K562 (cell line): ENCODE results near the gene ASB13. TPM values are rescaled to one million over a fixed set of nuclear protein-coding genes. Genes with fewer than 3 reads are reported as not detected.

Experiments used
- ATAC-seq: fragments of 200-7000 bp; cut with Tn5 transposase; 3 replicates; pipeline ENCODE4 v1.9.1; 2020; ENCODE audit warnings: moderate library complexity
- BruUV-seq: library from RNA; stranded (reverse); fragments of 400-500 nt; replicated peaks from 2 replicates; lab custom pipeline; 2021; lab: Mats Ljungman, UMichigan
- CTCF ChIA-PET: fragments of 300-600 bp; formaldehyde crosslinking; extraction: SDS; loops from one replicate; lab custom pipeline; 2021; ENCODE audit warnings: low intra/inter-chr PET ratio; lab: Yijun Ruan, JAX
- POLR2A ChIA-PET: fragments of 300-600, 350-650 bp; sonication (Branson Sonifier 250); formaldehyde crosslinking; extraction: SDS; loops from one replicate; lab custom pipeline; 2021; ENCODE audit warnings: antibody characterized with exemption, inconsistent platforms; lab: Yijun Ruan, JAX
- DNase-seq, 4 experiments: peaks; one replicate each; pipeline versions ENCODE4 v3.0.0 to v3.0.0-alpha.2; 2011 to 2018; ENCODE audit warnings: low spot score in 3 of 4, mixed read lengths in 3 of 4; ENCODE audit errors: extremely low read depth in 1 of 4
- FAIRE-seq: peaks from 2 replicates; lab custom pipeline; 2011; peaks lifted over from hg19 to GRCh38; lab: Jason Lieb, UNC
- H2AFZ ChIP-seq: 2 replicates; pipeline ENCODE4 v1.6.0; 2011; ENCODE audit warnings: low read depth, low read length, control low read depth, inconsistent platforms
- H3K27ac ChIP-seq: fragments of 200-600 bp; 3 replicates; pipeline ENCODE4 v1.8.0; 2011; ENCODE audit warnings: low read depth, mild to moderate bottlenecking, control low read depth, inconsistent platforms, low read length, moderate library complexity, mixed read lengths; ENCODE audit errors: extremely low read depth
- H3K27me3 ChIP-seq, 2 experiments: fragments of 300-600 bp in 1 of 2; 2 replicates in 1 of 2; 3 replicates in 1 of 2; pipeline versions ENCODE4 v1.6.0 to v1.8.0; 2011; ENCODE audit warnings: inconsistent platforms in 2 of 2, low read length in 2 of 2, mild to moderate bottlenecking in 1 of 2, mixed read lengths in 1 of 2, moderate library complexity in 1 of 2; ENCODE audit not compliant: control insufficient read depth in 2 of 2, insufficient read depth in 2 of 2
- H3K36me3 ChIP-seq: fragments of 300-600 bp; 3 replicates; pipeline ENCODE4 v1.8.0; 2011; ENCODE audit warnings: mild to moderate bottlenecking, low read length, inconsistent platforms; ENCODE audit not compliant: control insufficient read depth, insufficient read depth
- H3K4me1 ChIP-seq, 2 experiments: fragments of 200-600 bp in 1 of 2; replicated peaks in 1 of 2; 2 replicates in 1 of 2; 3 replicates in 1 of 2; pipeline versions ENCODE4 v1.5.1 to v1.8.0; 2011; ENCODE audit warnings: inconsistent platforms in 2 of 2, low read length in 2 of 2, mild to moderate bottlenecking in 1 of 2, mixed read lengths in 1 of 2, moderate library complexity in 1 of 2; ENCODE audit not compliant: control insufficient read depth in 2 of 2, insufficient read depth in 2 of 2
- H3K4me2 ChIP-seq: 2 replicates; pipeline ENCODE4 v1.6.1; 2011; ENCODE audit warnings: low read length, control low read depth, inconsistent platforms, mixed read lengths; ENCODE audit not compliant: insufficient read depth
- H3K4me3 ChIP-seq: fragments of 200-600 bp; sonication (generic), shearing (Covaris generic); 2 replicates; pipeline ENCODE4 v1.5.1; 2016; ENCODE audit warnings: control low read depth, inconsistent platforms
- H3K79me2 ChIP-seq: fragments of 200-600 bp; 3 replicates; pipeline ENCODE4 v1.8.0; 2011; ENCODE audit warnings: low read length, inconsistent platforms; ENCODE audit not compliant: control insufficient read depth, insufficient read depth
- H3K9ac ChIP-seq, 2 experiments: 2 replicates each; pipeline versions ENCODE4 v1.6.0 to v1.6.1; 2011; ENCODE audit warnings: low read depth in 2 of 2, low read length in 2 of 2, control low read depth in 1 of 2, inconsistent platforms in 1 of 2, mild to moderate bottlenecking in 1 of 2, mixed read lengths in 1 of 2; ENCODE audit not compliant: insufficient read depth in 1 of 2
- H3K9me1 ChIP-seq: one replicate; pipeline ENCODE4 v1.6.0; 2011; ENCODE audit warnings: inconsistent platforms, mild to moderate bottlenecking, low read length, moderate library complexity; ENCODE audit not compliant: control insufficient read depth, insufficient read depth
- H3K9me3 ChIP-seq: replicated peaks from 2 replicates; pipeline ENCODE4 v1.5.1; 2011; ENCODE audit warnings: low read depth, low read length, inconsistent platforms; ENCODE audit not compliant: control insufficient read depth, insufficient read depth
- H4K20me1 ChIP-seq: replicated peaks from 2 replicates; pipeline ENCODE4 v1.6.1; 2011; ENCODE audit warnings: low read length, inconsistent platforms, mixed read lengths; ENCODE audit not compliant: control insufficient read depth, insufficient read depth
- JUND ChIP-seq, 2 experiments: IDR thresholded peaks; 2 replicates in 1 of 2; 3 replicates in 1 of 2; pipeline ENCODE4 v1.6.1; 2011; ENCODE audit warnings: borderline replicate concordance in 2 of 2, low read depth in 2 of 2, low read length in 2 of 2, improper control_type of control experiment in 1 of 2, missing biosample characterization in 1 of 2, missing genetic modification characterization in 1 of 2, missing genetic modification reagents in 1 of 2
- PHF8 ChIP-seq: fragments of 200-600 bp; sonication (generic); IDR thresholded peaks from 2 replicates; pipeline ENCODE4 v1.6.1; 2012; ENCODE audit warnings: mixed run types, mild to moderate bottlenecking, inconsistent platforms, low read length, moderate library complexity, borderline replicate concordance
- RAD21 ChIP-seq, 2 experiments: fragments of 250-450 bp in 1 of 2; fragments of 450-650 bp in 1 of 2; sonication (Bioruptor Pico) in 1 of 2; formaldehyde crosslinking in 1 of 2; IDR thresholded peaks in 1 of 2; conservative IDR thresholded peaks in 1 of 2; 2 replicates each; pipeline versions ENCODE4 v1.4.0 to v1.8.0; 2020 to 2022; ENCODE audit warnings: mild to moderate bottlenecking in 2 of 2, moderate library complexity in 1 of 2
- ZFX ChIP-seq: sonication (generic); formaldehyde crosslinking; IDR thresholded peaks from 2 replicates; pipeline ENCODE4 v1.8.0; 2022; ENCODE audit warnings: mild to moderate bottlenecking, missing genetic modification reagents, moderate library complexity
- WGBS: fragments of 100-300 bp; shearing (Covaris generic); methylation state at CpG from one replicate; pipeline ENCODE4 v1.1.6; 2016; ENCODE audit warnings: low coverage, mixed read lengths; ENCODE audit not compliant: insufficient coverage; ENCODE audit errors: missing lambda C conversion rate; 5-methylcytosine and 5-hydroxymethylcytosine counted together
- in situ Hi-C: fragments of 300-500 bp; cut with MboI; formaldehyde crosslinking; loops from 4 replicates; pipeline ENCODE4 v1.15.0; 2018; ENCODE audit warnings: inconsistent platforms, mixed read lengths
- intact Hi-C: fragments of 100-400 bp; cut with micrococcal nuclease; formaldehyde crosslinking; loops from 2 replicates; pipeline ENCODE4 v1.14.2; 2022
- polyA plus RNA-seq, 8 experiments: library from polyadenylated mRNA; depleted of rRNA in 4 of 8; stranded (reverse) in 5 of 8; unstranded in 3 of 8; fragments of >200 nt; fragmentation: Nextera tagmentation in 2 of 8; fragmentation: Illumina TruSeq in 1 of 8; extraction: Ambion mirVana in 2 of 8; extraction: Trizol in 1 of 8; gene quantifications; 2 replicates each; pipeline versions ENCODE4 v1.2.1 to v1.2.3, GENCODE V29; 2011 to 2014; ENCODE audit warnings: inconsistent platforms in 1 of 8, missing spikeins in 1 of 8
- total RNA-seq, 7 experiments: library from RNA; depleted of rRNA in 6 of 7; stranded (reverse); fragments of >200 nt in 6 of 7; fragmentation: Illumina TruSeq in 2 of 7; extraction: Trizol in 2 of 7; gene quantifications; 2 replicates each; pipeline versions ENCODE4 v1.2.1 to v1.2.3, GENCODE V29; 2011 to 2021; ENCODE audit warnings: low replicate concordance in 1 of 7
- TF ChIP-seq, protein P1 (sequence below): sonication (generic); formaldehyde crosslinking; IDR thresholded peaks from 2 replicates; pipeline ENCODE4 v1.8.0; 2022; ENCODE audit warnings: mild to moderate bottlenecking, missing genetic modification reagents, borderline replicate concordance
- TF ChIP-seq, protein P2 (sequence below), 2 experiments: fragments of 450-650 bp in 1 of 2; sonication (generic) in 1 of 2; formaldehyde crosslinking in 1 of 2; IDR thresholded peaks in 1 of 2; conservative IDR thresholded peaks in 1 of 2; 2 replicates each; pipeline versions ENCODE4 v1.6.1 to v1.8.1; 2016 to 2023; ENCODE audit warnings: mild to moderate bottlenecking in 2 of 2, moderate library complexity in 2 of 2, inconsistent platforms in 1 of 2, missing genetic modification reagents in 1 of 2
- TF ChIP-seq, protein P3 (sequence below): IDR thresholded peaks from 2 replicates; pipeline ENCODE4 v1.6.1; 2011; ENCODE audit warnings: borderline replicate concordance, low read depth, mild to moderate bottlenecking, moderate library complexity, low read length; ENCODE audit not compliant: insufficient read depth, poor library complexity, severe bottlenecking

The ASB13 gene
- total and polyA plus RNA-seq, 9 of the 15 experiments (the other 6 are each of a cell fraction or from before 2014, with no cell fraction given), result 5.2 to 28.8 (median 16.9) TPM

DNA sequence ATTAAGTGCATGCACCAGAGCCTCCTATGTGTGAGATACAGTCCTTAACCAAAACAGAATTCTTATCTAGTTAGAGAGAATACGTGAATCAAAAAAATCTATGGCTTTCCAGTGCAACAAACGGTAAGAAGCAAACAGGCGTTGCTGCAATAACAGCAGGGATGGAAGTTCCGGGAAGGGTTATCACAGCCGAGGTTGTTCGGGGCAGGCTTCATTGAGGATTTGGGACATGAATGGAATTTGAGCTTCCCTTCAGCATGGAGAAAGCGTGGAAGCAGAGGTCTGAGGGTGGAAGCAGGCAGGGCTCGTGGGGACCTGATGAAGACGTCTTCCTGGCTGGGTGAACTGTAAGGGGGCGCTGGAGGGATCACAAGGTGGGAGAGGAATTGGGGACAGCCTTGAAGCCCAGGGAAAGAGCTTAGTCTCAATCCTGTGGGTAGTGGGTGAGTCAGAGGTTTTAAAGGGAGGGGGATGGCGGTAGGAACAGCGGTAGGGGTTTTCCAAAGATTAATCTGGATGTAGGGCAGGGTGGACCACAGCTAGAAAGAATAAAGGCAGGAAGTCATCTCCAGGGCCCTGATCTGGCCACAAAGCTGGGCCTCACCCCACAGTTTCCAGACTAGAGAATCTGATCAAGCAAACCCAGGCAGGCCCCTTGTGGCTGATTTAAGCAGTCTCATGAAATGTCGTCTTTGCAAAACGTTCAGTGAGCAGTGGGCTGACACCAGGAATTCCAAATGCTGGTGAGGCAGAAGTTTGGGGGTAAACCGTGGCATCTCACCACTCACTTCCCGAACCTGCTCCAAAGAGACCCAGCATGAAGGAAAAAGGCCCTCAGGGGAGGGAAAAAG lies 76.5 kb downstream of the ASB13 start:
- no peaks in the 10 kb centered on the region for H3K79me2 ChIP-seq
- H3K36me3 ChIP-seq, result no peaks in the 10 kb centered on the region
- no peak overlapping the region for H3K4me2 ChIP-seq
- intact Hi-C loops, result no loop called here
- ATAC-seq, result peak; percentile 80
- ChIA-PET CTCF (no interaction called here), POLR2A (interaction anchor here (0.7 to 1.1 kb wide), 3 partner anchors 22 to 144 kb away, joined by 3 to 4 read pairs (median 4); no protein-coding TSS in a partner anchor)
- H3K9me1 ChIP-seq, result no peaks in the 10 kb centered on the region
- FAIRE-seq, result peak; percentile 85
- H2AFZ ChIP-seq, result peak overlapping the region; percentile 84
- no peaks in the 10 kb centered on the region for H3K9me3 ChIP-seq
- H4K20me1 ChIP-seq, result no peaks in the 10 kb centered on the region
- WGBS, result 29% methylated on average over 16 of the region's 16 CpGs
- H3K4me3 ChIP-seq, result no peak overlapping the region
- in situ Hi-C loops, result no loop called here
- H3K4me1 ChIP-seq, result peaks cover 9 to 18% of the 10 kb centered on the region in 2 experiments; a peak in 4 of 5 replicates
- H3K27me3 ChIP-seq, result no peaks in the 10 kb centered on the region; a peak in 1 of 5 replicates
- DNase-seq, result peak; percentile 41 to 49 (median 42)
- H3K27ac ChIP-seq, result no peak overlapping the region
- peak overlapping the region in 1 of 2 experiments; percentile 62; a peak in 1 of 4 replicates for H3K9ac ChIP-seq
- no TSS peak for BruUV-seq
- TF ChIP-seq, protein P1, sequence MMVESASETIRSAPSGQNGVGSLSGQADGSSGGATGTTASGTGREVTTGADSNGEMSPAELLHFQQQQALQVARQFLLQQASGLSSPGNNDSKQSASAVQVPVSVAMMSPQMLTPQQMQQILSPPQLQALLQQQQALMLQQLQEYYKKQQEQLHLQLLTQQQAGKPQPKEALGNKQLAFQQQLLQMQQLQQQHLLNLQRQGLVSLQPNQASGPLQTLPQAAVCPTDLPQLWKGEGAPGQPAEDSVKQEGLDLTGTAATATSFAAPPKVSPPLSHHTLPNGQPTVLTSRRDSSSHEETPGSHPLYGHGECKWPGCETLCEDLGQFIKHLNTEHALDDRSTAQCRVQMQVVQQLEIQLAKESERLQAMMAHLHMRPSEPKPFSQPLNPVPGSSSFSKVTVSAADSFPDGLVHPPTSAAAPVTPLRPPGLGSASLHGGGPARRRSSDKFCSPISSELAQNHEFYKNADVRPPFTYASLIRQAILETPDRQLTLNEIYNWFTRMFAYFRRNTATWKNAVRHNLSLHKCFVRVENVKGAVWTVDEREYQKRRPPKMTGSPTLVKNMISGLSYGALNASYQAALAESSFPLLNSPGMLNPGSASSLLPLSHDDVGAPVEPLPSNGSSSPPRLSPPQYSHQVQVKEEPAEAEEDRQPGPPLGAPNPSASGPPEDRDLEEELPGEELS (CRISPR knock-in tag), result no peak
- TF ChIP-seq PHF8 (no peak), RAD21 (CRISPR knock-in tag; conservative IDR thresholded peaks at IDR 0.05 in 1 of 2, IDR thresholded peaks at IDR 0.05 in 1 of 2) (peak; percentile 40 to 41; a peak in 3 of 4 replicates), JUND (IDR thresholded peaks at IDR 0.05; ENCODE audit: borderline replicate concordance, low read depth, low read length) (peak; percentile 24; the same call in 1 of the 2 replicates), JUND (tag; IDR thresholded peaks at IDR 0.05; ENCODE audit: borderline replicate concordance, low read depth, low read length) (no peak), ZFX (peak; percentile 40; the same call in 1 of the 2 replicates)
- TF ChIP-seq, protein P2, sequence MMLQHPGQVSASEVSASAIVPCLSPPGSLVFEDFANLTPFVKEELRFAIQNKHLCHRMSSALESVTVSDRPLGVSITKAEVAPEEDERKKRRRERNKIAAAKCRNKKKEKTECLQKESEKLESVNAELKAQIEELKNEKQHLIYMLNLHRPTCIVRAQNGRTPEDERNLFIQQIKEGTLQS (IDR thresholded peaks at IDR 0.05), result 0 out of 2 replicates have a peak, but pooled peaks have one; percentile 23
- TF ChIP-seq, protein P2 (CRISPR knock-in tag; conservative IDR thresholded peaks at IDR 0.05), result no peak
- TF ChIP-seq, protein P3, sequence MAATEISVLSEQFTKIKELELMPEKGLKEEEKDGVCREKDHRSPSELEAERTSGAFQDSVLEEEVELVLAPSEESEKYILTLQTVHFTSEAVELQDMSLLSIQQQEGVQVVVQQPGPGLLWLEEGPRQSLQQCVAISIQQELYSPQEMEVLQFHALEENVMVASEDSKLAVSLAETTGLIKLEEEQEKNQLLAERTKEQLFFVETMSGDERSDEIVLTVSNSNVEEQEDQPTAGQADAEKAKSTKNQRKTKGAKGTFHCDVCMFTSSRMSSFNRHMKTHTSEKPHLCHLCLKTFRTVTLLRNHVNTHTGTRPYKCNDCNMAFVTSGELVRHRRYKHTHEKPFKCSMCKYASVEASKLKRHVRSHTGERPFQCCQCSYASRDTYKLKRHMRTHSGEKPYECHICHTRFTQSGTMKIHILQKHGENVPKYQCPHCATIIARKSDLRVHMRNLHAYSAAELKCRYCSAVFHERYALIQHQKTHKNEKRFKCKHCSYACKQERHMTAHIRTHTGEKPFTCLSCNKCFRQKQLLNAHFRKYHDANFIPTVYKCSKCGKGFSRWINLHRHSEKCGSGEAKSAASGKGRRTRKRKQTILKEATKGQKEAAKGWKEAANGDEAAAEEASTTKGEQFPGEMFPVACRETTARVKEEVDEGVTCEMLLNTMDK, result peak; percentile 11
